Tibial artery (tissue), 4 donors: Measurements from ENCODE around the gene ANKRD11.
A peak's percentile ranks its signal among the peaks of the same experiment; 100 is the strongest.

Experiments used
- DNase-seq, 2 donors: peaks; one replicate each; pipeline ENCODE4 v3.0.0-alpha.2; 2019
- H3K27ac ChIP-seq, 2 donors: fragments of 200-600 bp; sonication (generic) in 1 of 2; 1 replicate in 1 of 2; 2 replicates in 1 of 2; pipeline ENCODE4 v1.5.1; 2018 to 2019; ENCODE audit warnings: mild to moderate bottlenecking in 1 of 2
- H3K27me3 ChIP-seq, 2 donors: fragments of 200-600 bp; sonication (generic) in 1 of 2; one replicate each; pipeline versions ENCODE4 v1.5.1 to v1.6.0; 2016 to 2019
- H3K36me3 ChIP-seq, 3 donors: fragments of 200-600 bp; sonication (generic) in 2 of 3; one replicate each; pipeline ENCODE4 v1.5.1; 2016 to 2019; ENCODE audit warnings: mild to moderate bottlenecking in 2 of 3
- H3K4me1 ChIP-seq, 4 donors: fragments of 200-600 bp; sonication (generic) in 2 of 4; 1 replicate in 3 of 4; 2 replicates in 1 of 4; pipeline ENCODE4 v1.5.1; 2016 to 2019
- H3K4me3 ChIP-seq, 2 donors: fragments of 200-600 bp; sonication (generic) in 1 of 2; 1 replicate in 1 of 2; 2 replicates in 1 of 2; pipeline ENCODE4 v1.5.1; 2018 to 2019; ENCODE audit warnings: mild to moderate bottlenecking in 2 of 2
- H3K9me3 ChIP-seq, 3 donors: fragments of 200-600 bp; sonication (generic) in 1 of 3; one replicate each; pipeline ENCODE4 v1.5.1; 2016 to 2019
- intact Hi-C: fragments of 100-400 bp; cut with DNase I; formaldehyde crosslinking; loops from one replicate; pipeline ENCODE4 v1.15.0; 2023; ENCODE audit warnings: low total_unique reads
- TF ChIP-seq, protein P1 (sequence below), 2 experiments: fragments of 200-600 bp in 1 of 2; fragments of 450-650 bp in 1 of 2; IDR thresholded peaks; one replicate each; pipeline ENCODE4 v1.5.1; 2017 to 2019; ENCODE audit warnings: antibody characterized with exemption in 2 of 2, mild to moderate bottlenecking in 1 of 2, moderate library complexity in 1 of 2

Gene ANKRD11

GRCh38 chr16:89317101-89317671 lies 173.2 kb downstream of the ANKRD11 start:
- no peak overlapping the region for H3K4me3 ChIP-seq
- peaks cover 0 to 22% (median 9%) of the 10 kb centered on the region in 3 donors for H3K36me3 ChIP-seq
- H3K4me1 ChIP-seq, result peaks cover 8 to 68% (median 59%) of the 10 kb centered on the region in 4 donors
- H3K27ac ChIP-seq, result no peak overlapping the region
- intact Hi-C loops, result no loop called here
- TF ChIP-seq, protein P1, sequence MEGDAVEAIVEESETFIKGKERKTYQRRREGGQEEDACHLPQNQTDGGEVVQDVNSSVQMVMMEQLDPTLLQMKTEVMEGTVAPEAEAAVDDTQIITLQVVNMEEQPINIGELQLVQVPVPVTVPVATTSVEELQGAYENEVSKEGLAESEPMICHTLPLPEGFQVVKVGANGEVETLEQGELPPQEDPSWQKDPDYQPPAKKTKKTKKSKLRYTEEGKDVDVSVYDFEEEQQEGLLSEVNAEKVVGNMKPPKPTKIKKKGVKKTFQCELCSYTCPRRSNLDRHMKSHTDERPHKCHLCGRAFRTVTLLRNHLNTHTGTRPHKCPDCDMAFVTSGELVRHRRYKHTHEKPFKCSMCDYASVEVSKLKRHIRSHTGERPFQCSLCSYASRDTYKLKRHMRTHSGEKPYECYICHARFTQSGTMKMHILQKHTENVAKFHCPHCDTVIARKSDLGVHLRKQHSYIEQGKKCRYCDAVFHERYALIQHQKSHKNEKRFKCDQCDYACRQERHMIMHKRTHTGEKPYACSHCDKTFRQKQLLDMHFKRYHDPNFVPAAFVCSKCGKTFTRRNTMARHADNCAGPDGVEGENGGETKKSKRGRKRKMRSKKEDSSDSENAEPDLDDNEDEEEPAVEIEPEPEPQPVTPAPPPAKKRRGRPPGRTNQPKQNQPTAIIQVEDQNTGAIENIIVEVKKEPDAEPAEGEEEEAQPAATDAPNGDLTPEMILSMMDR (IDR thresholded peaks at IDR 0.05), result no peak
- DNase-seq, result no peak
- H3K27me3 ChIP-seq, result no peaks in the 10 kb centered on the region
- no peaks in the 10 kb centered on the region for H3K9me3 ChIP-seq

DNA sequence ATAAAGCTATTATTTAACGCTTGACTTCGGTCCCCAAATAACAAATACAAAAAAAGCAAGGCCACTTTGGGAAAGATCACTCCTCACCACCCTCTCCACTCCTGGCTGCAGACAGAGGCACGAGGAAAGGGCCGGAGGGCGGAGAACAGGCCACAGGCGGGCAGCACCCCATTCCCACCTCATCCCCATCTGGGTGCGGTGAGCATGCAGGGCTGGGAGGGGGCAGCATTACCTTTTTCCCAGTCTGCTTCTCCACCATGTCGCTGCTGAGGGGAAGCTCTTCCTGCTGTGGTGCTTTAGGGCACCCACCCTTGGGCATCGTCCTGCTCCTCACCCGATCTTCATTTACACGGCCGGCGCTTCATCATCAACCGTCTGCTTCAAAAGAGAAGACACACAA lies 173.7 kb downstream of the ANKRD11 start:
- Histone ChIP-seq H3K4me1 (peaks cover 8 to 65% (median 55%) of the 10 kb centered on the region in 4 donors), H3K4me3 (no peak overlapping the region), H3K27me3 (no peaks in the 10 kb centered on the region), H3K27ac (no peak overlapping the region), H3K36me3 (peaks cover 0 to 27% (median 9%) of the 10 kb centered on the region in 3 donors), H3K9me3 (no peaks in the 10 kb centered on the region)
- no peak for DNase-seq
- intact Hi-C loops, result no loop called here
- TF ChIP-seq, protein P1 (IDR thresholded peaks at IDR 0.05), result no peak

DNA sequence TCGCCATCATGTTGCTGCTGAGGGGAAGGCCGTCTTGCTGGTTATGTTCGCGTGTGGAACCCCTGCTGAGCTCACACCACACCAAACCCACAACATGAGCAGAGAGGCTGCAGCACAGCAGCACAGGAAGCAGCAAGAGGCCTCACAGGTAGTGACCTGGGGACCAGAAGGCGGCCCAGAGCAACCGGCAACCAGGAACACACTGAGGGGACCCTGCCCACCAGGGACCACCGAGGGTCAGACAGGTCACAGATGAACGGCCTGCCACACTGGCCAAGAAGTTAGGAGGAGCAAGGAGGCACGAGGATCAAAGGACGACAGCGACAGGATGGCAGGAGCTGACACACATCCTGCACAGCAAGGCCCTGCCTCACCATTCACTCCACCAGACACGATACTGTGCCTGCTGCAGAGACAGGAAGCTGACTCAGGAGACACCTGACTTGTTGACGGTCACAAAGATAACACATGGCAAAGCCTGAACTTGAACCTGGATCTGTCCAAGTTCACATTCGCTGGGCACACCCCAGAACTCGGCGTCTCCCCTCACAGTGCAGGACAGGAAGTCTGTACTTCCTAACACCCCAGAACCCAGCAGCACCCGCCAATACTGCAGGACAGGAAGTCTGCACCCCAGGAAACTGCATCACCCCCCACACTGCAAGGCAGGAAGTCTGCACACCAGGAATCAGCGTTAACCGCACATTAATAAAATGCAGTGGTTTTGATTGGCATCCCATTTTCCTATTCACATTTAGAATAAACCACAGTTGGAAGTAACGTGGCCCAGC lies 174.4 kb downstream of the ANKRD11 start:
- TF ChIP-seq, protein P1 (IDR thresholded peaks at IDR 0.05), result no peak
- Histone ChIP-seq H3K9me3 (no peaks in the 10 kb centered on the region), H3K4me3 (no peak overlapping the region), H3K27me3 (no peaks in the 10 kb centered on the region), H3K4me1 (peaks cover 8 to 58% (median 50%) of the 10 kb centered on the region in 4 donors), H3K27ac (no peak overlapping the region), H3K36me3 (peaks cover 0 to 30% (median 9%) of the 10 kb centered on the region in 3 donors)
- peak in 1 of 2 donors; percentile 37 for DNase-seq
- intact Hi-C loops, result no loop called here

- H3K9me3 ChIP-seq, result no peaks in the 10 kb centered on the region
- no peaks in the 10 kb centered on the region for H3K27me3 ChIP-seq
- peaks cover 8 to 51% (median 43%) of the 10 kb centered on the region in 4 donors for H3K4me1 ChIP-seq
- H3K4me3 ChIP-seq, result no peak overlapping the region
- TF ChIP-seq, protein P1 (IDR thresholded peaks at IDR 0.05), result no peak
- H3K27ac ChIP-seq, result no peak overlapping the region
- intact Hi-C loops, result no loop called here
- DNase-seq, result no peak
- H3K36me3 ChIP-seq, result peaks cover 0 to 31% (median 9%) of the 10 kb centered on the region in 3 donors
Measured at GRCh38 chr16:89315271-89315670, 175.1 kb downstream of the ANKRD11 start.

- DNase-seq, result no peak
- Histone ChIP-seq H3K27ac (no peak overlapping the region), H3K4me1 (peaks cover 5 to 47% (median 39%) of the 10 kb centered on the region in 4 donors), H3K27me3 (no peaks in the 10 kb centered on the region), H3K4me3 (no peak overlapping the region), H3K9me3 (no peaks in the 10 kb centered on the region), H3K36me3 (peaks cover 0 to 35% (median 9%) of the 10 kb centered on the region in 3 donors)
- TF ChIP-seq, protein P1 (IDR thresholded peaks at IDR 0.05), result no peak
- intact Hi-C loops, result no loop called here
Measured at GRCh38 chr16:89314854-89315253, 175.5 kb downstream of the ANKRD11 start.
